Upper lobe of right lung (tissue), 1 donor: ENCODE results near the gene EIF4G3. TPM values are rescaled to one million over a fixed set of nuclear protein-coding genes. Genes with fewer than 3 reads are reported as not detected.
"Not testable (repeated sequence)": the region's sequence is repeated elsewhere in the genome, so short reads cannot be mapped to it uniquely, and the experiment has no call there.

Experiments used
- ATAC-seq: fragments of 200-7000 bp; cut with Tn5 transposase; one replicate; pipeline ENCODE4 v1.9.1; 2020; ENCODE audit warnings: mild to moderate bottlenecking, moderate library complexity
- DNase-seq: peaks from one replicate; pipeline ENCODE4 v3.0.0-alpha.2; 2020
- H3K27ac ChIP-seq: fragments of 200-600 bp; one replicate; pipeline ENCODE4 v1.8.0; 2022
- H3K27me3 ChIP-seq: fragments of 200-600 bp; one replicate; pipeline ENCODE4 v1.8.0; 2022; ENCODE audit warnings: mild to moderate bottlenecking
- H3K36me3 ChIP-seq: fragments of 200-600 bp; one replicate; pipeline ENCODE4 v1.8.0; 2022
- H3K4me1 ChIP-seq: fragments of 200-600 bp; one replicate; pipeline ENCODE4 v1.8.0; 2022
- H3K4me3 ChIP-seq: fragments of 200-600 bp; one replicate; pipeline ENCODE4 v1.8.0; 2022; ENCODE audit warnings: mild to moderate bottlenecking
- H3K9me3 ChIP-seq: fragments of 200-600 bp; one replicate; pipeline ENCODE4 v1.8.0; 2022
- intact Hi-C: fragments of 100-400 bp; cut with DNase I; formaldehyde crosslinking; loops from one replicate; pipeline ENCODE4 v1.11.0; 2022
- total RNA-seq: library from RNA; stranded (reverse); fragmentation: NEBNext Ultra II Directional; extraction: Animal tissue kit (Norgen Biotek cat#: 25700); gene quantifications from one replicate; pipeline ENCODE4 v1.2.1, GENCODE V29; 2021
- TF ChIP-seq, protein P1 (sequence below): fragments of 200-600 bp; IDR thresholded peaks from one replicate; pipeline ENCODE4 v1.8.0; 2022; ENCODE audit warnings: antibody characterized with exemption
- donor health status: DM: no; HTN: yes; CAD: no; lungs with severe emphysema.

Gene EIF4G3
- total RNA-seq, 1 donor from 2014 or later: 44.5 TPM

DNA sequence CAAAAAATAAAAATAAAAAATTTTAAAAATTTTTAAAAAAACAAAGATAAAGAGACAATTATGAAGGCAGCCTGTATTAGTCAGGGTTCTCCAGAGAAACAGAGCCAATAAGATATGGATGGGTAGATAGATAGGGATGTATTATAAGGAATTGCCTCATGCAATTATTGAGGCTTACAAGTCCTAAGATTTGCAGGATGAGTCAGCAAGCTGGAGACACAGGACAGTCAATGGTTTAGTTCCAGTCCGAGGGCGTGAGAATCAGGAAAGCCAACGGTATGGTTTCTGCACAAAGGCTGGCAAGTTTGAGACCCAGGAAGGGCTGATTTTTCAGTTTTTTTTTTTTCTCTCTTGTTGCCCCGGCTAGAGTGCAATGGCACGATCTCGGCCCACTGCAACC, 24.1 kb upstream of the EIF4G3 start:
- DNase-seq (no peak), ATAC-seq (no peak)
- no peak overlapping the region for H3K27ac ChIP-seq
- TF ChIP-seq, protein P1, sequence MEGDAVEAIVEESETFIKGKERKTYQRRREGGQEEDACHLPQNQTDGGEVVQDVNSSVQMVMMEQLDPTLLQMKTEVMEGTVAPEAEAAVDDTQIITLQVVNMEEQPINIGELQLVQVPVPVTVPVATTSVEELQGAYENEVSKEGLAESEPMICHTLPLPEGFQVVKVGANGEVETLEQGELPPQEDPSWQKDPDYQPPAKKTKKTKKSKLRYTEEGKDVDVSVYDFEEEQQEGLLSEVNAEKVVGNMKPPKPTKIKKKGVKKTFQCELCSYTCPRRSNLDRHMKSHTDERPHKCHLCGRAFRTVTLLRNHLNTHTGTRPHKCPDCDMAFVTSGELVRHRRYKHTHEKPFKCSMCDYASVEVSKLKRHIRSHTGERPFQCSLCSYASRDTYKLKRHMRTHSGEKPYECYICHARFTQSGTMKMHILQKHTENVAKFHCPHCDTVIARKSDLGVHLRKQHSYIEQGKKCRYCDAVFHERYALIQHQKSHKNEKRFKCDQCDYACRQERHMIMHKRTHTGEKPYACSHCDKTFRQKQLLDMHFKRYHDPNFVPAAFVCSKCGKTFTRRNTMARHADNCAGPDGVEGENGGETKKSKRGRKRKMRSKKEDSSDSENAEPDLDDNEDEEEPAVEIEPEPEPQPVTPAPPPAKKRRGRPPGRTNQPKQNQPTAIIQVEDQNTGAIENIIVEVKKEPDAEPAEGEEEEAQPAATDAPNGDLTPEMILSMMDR: no peak
- no peaks in the 10 kb centered on the region for H3K4me1 ChIP-seq
- no peaks in the 10 kb centered on the region for H3K27me3 ChIP-seq
- no peaks in the 10 kb centered on the region for H3K36me3 ChIP-seq
- H3K9me3 ChIP-seq: no peaks in the 10 kb centered on the region
- H3K4me3 ChIP-seq: no peak overlapping the region
- intact Hi-C loops: no loop called here

DNA sequence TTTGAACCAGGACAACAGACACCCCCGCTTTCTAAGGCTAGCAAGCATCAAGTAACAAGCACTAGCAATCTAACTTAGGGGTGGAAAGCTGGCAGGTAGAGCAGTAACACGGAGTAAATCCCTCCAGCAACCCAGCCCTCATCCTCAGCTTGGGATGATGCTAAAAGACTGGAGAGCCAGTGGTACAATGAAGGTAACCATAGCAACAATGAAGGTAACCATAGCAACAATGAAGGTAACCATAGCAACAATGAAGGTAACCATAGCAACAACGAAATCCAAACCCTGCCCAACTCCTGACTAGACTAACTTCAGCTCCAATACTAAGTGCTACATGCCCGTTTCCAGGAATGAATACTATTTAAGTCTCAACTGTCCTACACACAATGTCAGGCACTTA, 22.2 kb upstream of the EIF4G3 start:
- ATAC-seq: no peak
- no peak for DNase-seq
- Histone ChIP-seq H3K4me3 (no peak overlapping the region), H3K4me1 (no peaks in the 10 kb centered on the region), H3K27ac (no peak overlapping the region), H3K36me3 (no peaks in the 10 kb centered on the region), H3K27me3 (no peaks in the 10 kb centered on the region), H3K9me3 (no peaks in the 10 kb centered on the region)
- intact Hi-C loops: no loop called here
- TF ChIP-seq, protein P1: no peak

DNA sequence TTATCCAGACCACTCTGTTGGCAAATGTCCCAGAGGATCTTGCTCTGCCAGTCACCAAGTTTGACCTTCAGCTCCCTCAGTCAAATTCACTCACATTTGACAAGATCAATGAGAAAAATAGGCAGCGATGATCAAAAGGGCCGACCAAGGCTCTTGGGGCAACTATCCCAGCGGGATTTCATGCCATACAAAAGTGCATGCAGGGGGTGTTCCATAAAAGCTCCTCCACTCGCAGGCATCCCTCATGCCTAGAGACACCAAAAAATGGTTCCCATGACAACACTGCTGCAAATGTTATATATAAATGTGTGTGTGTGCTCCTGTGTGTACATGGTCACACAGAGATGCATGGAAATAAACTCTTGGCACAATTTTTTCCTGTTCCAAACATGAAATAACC, 16.2 kb upstream of the EIF4G3 start:
- H3K27ac ChIP-seq: no peak overlapping the region
- peaks cover 6% of the 10 kb centered on the region for H3K4me1 ChIP-seq
- ATAC-seq (no peak), DNase-seq (no peak)
- intact Hi-C loops: no loop called here
- H3K27me3 ChIP-seq: no peaks in the 10 kb centered on the region
- TF ChIP-seq, protein P1: no peak
- H3K36me3 ChIP-seq: no peaks in the 10 kb centered on the region
- no peak overlapping the region for H3K4me3 ChIP-seq
- no peaks in the 10 kb centered on the region for H3K9me3 ChIP-seq

- TF ChIP-seq, protein P1: no peak
- ATAC-seq (no peak), DNase-seq (no peak)
- H3K27ac ChIP-seq: no peak overlapping the region
- H3K4me1 ChIP-seq: peaks cover 6% of the 10 kb centered on the region
- intact Hi-C loops: no loop called here
- H3K9me3 ChIP-seq: no peaks in the 10 kb centered on the region
- H3K36me3 ChIP-seq: no peaks in the 10 kb centered on the region
- H3K4me3 ChIP-seq: no peak overlapping the region
- H3K27me3 ChIP-seq: no peaks in the 10 kb centered on the region
Measured at GRCh38 chr1:21192284-21192683, 15.6 kb upstream of the EIF4G3 start.

- DNase-seq, H3K36me3 ChIP-seq, ATAC-seq, H3K4me1 ChIP-seq, H3K9me3 ChIP-seq, H3K4me3 ChIP-seq, intact Hi-C loops, H3K27me3 ChIP-seq, H3K27ac ChIP-seq: not testable (repeated sequence)
Measured at GRCh38 chr1:21190771-21191170, 14.1 kb upstream of the EIF4G3 start.

GRCh38 chr1:21189906-21190500, 13.3 kb upstream of the EIF4G3 start:
- intact Hi-C loops: no loop called here
- no peaks in the 10 kb centered on the region for H3K27me3 ChIP-seq
- TF ChIP-seq, protein P1: no peak
- H3K4me3 ChIP-seq: no peak overlapping the region
- DNase-seq (no peak), ATAC-seq (no peak)
- H3K9me3 ChIP-seq: no peaks in the 10 kb centered on the region
- no peak overlapping the region for H3K27ac ChIP-seq
- H3K4me1 ChIP-seq: peaks cover 6% of the 10 kb centered on the region
- no peaks in the 10 kb centered on the region for H3K36me3 ChIP-seq
